ENCODE results near the gene MNX1.

The MNX1 gene

DNA sequence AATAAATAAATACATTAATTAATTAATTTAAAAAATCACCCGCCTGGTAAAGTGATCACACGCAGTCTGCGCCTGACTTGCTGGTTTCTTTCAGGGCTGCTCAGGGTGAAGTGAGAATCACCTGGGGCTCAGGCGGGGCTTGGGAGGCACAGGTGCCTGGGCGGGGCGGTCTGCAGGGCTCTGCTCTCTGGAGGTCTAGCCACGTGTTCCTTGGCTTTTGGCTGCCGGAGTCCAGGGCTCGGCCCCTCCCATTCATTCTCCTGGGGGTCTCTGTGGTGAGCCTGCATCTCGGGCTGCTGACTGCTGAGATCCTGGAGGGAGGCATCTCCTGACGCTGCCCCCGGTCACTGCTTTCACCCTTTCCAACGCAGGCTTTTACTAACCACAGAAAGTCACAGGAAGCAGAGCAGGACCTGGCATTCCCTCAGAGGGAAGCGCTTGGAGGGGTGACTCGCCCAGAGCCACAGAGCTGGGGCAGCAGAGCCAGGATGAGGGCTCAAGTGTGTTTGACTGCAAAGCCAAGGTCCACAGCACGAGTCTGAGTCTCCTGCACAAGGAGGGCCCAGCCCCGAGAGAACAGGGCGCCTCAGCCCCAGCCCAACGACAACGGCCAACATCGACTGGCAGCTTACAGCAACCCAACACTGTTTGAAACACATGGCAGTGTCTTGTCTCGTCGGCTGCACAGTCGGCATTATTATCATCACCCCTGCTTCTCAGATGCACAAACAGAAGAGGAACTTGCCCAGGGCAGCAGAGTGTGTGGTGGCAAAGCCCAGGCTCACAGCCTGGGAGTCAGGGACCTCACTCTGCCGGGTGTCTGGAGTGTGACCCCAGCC lies 22.4 kb upstream of the MNX1 start:
- DNase-seq, result peak; percentile 38

DNA sequence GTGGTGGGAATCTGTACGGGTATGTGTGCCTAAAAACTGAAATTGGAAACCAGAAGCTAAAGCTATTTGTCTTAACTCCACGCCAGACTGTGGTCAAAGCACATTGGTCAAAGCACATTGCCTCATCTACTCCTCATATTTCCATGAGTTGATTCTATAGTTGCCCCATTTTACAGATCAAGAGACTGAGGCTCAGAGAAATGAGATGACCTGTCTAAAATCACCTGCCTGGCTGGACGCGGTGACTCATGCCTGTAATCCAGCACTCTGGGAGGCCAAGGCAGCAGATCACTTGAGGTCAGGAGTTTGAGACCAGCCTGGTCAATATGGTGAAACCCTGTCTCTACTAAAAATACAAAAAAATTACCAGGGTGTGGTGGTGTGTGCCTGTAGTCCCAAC lies 21.7 kb upstream of the MNX1 start:
- peak; percentile 4 for DNase-seq

DNA sequence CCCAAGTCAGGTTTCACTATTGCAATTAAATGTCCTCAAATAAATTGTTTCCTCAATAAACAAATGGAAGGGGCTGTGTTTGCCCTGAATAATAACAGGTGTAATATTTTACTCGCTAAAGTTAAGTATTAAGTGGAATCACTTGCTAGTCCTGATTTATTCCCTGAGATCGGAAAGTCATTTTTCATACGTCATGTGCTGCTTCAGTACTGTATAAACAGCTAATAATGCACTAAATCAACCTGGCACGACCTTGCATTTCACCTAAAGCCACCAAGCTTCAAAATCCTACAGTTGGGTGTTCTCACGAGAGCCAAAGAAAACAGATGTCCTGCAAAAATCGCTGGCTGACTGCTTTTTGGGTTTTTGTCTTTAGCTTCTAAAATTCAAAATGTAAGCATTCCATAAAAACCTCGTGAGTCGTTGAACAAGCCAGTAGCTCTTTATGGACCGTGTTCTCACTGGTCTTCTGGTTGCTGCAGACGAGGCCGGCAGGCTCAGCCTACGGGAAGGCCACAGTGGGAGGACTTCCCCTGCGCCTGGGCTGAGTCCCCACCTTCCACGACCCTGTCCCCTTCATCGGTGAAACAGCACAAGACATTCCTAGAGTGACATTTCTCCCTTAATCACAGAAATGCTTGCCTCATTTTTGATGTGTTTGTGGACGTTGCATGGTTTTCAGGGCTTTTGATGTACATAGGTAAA lies 17.9 kb upstream of the MNX1 start:
- peak; percentile 4 for DNase-seq

DNA sequence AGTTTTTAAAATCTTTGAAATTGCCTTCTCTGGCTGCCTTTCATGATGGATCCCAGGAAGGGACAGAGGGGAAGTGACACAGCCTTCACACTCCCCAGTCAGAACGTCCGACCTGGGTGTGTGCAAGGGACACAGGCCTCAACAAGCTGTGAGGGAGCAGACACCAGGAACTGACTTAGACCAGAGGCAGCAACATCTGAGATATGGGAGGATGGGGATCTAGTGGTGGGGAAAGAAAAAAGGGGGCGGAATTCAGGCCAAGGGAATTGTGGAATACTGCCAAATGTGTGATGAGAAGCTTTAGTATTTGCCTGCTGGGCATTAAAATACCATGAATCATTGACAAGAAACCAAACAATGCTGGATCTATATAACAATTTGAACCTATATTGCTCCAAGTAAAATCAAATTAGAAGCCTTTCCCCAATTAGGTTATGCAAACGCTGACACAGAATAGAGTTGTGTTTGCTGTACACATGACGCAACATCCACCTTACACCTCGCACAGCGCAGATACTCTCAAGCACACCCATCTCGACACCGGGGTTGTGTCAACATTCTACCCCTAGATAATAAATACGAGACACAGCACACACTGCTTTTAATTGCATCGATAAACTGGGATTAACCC lies 17.2 kb upstream of the MNX1 start:
- peak; percentile 15 for DNase-seq

DNA sequence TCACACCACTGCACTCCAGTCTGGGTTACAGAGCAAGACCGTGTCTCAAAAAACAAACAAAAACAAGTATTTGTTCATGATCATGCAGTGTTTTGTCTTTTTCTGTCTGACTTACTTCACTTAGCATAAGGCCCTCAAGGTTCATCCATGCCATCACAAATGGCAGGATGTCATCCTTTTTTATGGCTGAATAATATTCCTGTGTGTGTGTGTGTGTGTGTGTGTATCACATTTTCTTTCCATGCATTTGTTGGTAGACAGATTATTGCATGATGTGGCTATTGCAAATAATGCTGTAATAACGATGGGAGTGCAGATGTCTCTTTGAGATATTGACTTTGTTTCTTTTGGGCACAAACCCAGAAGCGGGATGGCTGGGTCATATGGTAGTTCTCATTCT lies 14.3 kb upstream of the MNX1 start:
- no peak for DNase-seq

DNA sequence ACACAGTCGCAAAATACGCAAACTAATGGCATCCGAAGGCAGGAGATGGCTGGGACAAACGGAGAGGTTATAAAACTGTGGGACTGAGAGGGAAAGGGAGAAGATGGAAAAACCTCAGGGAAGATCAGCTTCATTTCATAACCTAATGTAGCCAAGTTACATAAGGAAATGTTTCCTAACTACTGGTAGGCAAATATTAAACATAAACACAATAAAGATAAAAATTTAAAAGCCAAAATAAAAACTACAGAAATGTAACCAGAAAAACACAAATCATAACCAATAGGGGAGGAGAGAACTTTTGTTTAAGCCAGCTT lies 13.1 kb upstream of the MNX1 start:
- DNase-seq, result no peak

DNA sequence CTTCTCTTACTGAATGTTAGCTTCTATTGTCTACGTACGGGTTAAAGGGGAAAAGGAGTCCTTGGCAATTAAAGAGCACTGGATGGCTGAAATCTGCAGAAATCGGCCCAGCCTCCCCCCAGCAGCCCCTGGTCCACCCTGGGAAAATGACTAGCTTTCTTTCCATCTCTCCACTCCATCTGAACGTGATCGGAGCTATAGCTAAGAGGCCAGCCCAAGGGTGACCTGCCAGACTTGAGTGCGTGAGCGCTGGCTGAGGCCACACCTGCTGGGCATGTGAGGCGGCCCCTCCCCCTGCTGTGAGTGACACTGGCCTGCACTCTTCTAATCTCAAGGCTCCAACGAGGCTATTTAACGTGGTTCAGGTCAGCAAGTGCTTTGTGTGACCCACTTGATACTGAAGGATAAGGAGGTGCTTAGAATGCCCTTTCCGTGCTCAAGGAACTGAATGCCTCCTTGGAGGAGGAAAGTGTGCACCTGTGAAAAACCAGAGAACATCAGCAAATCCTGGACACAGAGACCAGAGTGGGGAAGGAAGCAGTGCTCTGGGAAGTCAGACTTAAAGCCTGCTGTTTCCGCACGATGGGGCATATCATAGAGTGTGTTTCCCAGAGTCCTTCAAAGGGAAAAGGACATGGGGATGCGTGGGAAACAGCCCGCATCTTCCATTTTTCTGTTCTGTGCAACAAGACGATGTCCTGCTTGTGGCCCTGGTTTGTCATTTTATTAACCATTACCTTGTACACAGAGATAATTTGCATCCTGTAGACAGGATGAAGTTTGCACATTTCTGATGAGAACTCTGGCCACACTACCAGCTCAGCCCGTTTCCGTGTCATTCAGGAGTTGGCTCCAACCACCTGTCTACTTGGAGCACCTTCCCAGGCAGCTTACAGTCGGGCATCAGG lies 12.5 kb upstream of the MNX1 start:
- DNase-seq, result peak; percentile 42

DNA sequence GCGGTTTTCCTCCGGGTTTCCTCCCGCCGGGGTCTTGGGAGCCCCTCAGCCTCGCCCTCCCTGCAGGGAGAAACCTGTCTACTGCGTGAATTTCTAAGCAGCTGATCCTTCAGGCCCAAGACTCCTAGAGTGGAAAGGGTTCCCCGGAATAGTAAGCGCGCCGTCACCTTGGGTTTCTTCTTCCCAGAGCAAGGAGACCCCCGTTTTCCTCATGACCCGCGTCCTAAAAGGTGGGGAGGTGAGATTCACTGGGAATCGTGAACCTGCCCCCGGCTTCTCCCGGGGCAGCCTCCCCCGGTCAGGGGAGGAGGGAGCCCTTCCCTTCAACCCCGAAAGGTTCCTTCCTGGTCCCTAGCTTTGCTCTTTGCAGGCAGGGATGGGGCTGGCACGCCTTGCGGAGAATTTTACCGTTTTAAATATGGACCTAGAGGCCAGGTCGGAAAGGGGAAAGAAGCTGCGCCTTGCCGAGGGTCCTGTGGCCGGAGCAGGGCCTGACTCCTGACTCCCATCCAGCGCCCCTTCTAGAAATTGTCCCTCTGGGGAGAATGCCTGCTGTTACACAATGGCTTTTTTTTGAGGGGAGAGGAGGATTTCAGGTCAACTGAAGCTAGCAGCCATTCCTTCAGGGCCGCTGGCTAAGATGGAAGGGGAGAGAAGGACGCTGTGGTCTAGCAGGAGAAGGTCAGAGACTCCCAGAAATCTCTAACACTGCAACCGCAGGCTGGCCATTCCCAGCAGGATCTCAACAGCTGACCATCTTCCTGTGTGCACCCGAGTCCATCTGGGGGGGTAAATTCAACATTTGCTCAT lies 11.6 kb upstream of the MNX1 start:
- DNase-seq, result no peak

DNA sequence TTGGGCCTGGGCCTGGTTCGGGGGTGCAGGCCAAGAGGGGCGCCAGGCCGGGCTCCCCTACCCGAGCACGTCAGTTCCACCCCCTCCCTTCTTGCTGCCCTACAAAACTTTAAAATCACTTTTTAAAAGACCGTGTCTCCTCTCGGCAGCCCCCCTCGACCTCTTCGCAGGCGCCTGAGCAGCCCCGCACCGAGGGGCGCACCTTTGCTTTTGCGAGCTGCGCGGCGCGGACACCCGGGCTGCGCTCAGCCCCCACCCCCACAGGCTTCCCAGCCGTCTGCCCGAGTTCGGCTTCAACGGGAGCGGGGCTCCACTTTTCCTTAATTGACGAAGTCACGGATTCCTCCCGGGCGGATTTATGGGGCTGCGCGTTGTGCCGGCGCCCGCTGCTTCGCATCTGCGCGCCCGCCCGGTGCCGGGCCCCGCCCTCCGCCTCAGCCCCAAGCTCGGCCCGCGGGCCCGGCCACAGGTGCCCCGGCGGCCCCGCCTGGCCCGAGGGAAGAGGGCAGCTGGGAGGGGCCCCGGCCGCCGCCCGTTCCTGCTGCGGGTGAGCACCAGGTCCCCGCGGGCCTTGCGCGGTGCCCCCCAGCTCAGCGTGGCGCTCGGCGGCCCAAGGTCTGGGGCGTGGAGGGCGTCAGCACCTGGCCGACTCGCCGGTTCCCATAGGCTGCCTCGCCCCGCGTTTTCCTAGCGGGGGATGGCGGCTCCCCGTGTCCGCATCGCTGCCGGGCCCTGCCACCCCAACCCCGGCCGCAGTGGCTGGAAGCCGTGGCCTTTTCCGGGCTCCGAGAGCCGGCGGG lies 10.8 kb upstream of the MNX1 start:
- no peak for DNase-seq

DNA sequence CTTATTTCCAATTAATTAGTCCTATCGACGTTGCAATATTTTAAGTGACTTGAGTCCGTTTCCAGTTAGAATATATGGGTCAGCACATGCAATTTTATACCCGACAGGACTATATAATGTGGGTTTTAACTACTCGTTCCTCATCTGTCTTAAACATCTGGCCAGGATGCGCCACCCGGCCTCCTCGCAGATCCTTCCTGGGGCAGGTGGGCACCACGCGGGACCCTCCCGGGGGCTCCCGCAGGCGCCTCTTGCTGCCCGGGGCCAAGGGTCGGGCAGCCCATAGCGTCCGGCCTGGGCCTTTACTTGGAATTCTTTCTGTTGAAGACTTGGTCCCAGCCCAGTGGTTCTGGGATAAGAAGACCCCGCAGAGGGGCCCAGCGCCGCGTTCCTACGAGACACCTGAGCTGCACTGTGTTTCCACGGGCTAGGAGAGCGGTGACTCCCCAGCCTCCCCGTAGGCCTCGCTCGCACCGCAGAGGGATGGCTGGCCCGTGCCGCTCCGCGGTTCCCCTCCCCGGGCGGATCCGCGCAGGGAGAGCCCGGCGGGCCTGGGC lies 10.1 kb upstream of the MNX1 start:
- no peak for DNase-seq

DNA sequence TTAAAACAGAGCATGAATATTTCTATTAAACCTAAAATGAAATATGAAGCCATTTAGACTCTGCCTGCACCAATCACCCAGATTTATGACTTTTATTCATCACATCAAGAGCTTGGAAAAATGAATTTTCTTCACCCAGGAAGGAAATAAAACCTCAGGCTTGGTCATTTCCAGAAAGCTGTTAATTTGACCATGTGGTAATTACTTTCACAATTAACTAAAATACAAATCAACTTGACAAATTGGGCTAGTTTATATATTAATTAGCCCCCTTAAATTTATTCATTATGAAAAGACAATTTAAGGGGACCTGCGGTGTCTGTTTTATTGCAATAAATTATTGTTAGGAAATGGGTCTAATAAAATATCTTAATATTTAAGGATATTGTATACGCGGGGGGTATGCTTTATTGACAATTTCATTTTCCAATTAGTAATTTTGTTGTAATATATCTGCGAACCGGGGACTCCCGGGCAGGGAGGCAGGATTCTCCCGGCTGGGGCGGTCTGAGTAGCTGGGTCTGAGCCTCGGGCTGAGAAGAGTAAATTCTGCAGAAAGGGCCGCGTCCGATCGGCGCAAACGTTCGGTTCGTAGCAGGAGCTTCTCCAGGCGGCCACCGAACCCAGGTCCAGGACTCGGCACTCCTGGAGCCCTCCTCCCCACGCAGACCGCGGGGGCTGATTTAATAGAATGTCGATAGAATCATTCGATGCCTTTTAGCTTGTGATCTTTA lies 9.4 kb upstream of the MNX1 start:
- DNase-seq, result no peak

DNA sequence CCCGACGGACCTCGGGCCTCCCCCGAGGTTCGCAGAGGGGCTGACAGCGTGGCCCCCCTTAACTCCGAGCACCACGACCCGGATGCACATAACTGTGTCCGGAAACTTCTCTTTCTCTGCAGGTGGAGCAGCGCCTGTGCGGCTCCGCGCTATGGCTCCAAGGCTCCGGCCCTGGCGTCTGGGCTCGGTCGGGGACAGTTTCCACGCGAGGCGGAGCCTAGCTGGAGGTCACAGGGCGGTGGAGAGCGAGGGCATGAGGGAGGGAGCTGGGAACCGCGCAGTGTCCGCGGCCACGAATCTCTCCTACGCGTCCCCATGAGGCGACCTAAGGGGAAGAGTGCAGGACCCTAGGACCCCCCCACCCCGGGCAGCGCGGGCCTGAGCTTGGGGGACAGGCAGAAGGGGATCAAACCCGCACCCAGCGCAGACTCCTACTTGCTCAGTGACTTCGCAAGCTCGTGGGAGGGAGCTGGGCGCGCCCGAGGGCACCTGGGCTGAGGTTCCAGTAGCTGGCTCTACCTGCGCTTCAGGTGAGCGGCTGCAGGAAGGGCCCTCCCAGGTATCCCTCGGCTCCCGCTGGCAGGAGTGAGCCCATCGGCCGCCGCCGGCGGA lies 8.6 kb upstream of the MNX1 start:
- no peak for DNase-seq

DNA sequence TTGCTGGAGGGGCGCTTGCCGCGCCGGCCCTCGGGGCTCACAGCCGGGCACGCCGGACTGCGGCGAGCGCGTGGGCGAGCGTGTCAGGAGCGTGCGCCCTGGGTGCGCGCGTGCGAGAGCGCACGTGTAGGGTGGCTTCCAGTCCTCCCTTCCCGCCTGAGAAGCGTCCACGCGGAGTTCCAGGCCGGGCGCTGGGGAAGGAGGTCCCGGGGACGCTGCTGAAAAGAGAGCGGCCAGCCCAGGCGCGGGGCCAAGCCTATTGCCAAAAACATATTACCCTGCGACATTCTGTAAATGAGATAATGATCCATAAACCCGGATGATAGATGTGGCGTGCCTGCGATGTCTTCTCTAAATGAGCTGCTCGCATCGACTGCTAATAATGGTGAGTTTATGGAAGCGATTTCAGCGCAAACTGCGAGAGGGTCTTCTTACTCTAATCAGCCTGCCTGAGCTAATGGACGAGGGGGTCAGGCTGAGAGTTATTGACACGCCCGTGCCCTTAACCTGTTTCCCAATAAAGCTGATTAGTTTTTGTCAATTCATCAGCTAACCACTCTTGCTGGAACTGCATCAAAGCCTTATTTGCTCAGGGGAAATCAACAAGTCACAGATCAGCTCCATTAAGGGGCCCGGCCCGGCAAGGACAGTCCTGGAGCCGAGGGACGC lies 8.0 kb upstream of the MNX1 start:
- no peak for DNase-seq

DNA sequence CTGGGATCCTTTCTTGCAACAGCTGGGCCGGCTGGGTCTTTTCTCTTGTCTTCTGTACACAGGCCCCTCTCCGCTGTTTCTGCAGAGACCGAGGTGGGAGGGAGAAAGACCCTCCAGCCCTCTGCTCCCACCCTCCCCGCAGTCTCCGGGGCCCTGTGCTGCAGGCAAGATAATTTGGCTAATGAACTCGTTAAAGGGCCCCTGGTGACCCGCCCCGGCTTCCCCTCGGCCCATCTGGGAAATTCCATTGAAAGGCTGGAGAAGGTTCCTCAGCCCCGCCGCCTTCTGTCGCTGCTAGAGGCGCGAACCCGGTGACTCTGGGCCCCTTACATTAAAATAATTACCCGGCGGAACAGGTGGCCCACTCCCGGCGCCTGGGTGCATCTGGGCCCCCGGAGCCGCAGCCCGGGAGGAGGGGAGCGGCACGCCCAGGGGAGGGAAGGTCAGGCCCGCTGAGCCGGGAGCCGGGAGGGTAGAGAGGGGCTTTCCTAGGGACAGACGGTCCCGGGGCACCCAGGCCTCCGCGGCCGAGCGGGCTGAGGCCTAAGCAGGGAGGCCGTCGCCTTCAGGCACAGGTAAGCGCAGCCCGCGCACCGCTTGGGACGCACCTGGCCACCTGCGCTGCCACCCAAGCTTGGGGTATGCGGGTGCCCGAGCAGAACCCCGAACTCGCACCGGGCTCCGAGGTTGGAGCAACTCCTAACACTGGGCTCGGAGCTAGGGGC lies 7.3 kb upstream of the MNX1 start:
- no peak for DNase-seq

DNA sequence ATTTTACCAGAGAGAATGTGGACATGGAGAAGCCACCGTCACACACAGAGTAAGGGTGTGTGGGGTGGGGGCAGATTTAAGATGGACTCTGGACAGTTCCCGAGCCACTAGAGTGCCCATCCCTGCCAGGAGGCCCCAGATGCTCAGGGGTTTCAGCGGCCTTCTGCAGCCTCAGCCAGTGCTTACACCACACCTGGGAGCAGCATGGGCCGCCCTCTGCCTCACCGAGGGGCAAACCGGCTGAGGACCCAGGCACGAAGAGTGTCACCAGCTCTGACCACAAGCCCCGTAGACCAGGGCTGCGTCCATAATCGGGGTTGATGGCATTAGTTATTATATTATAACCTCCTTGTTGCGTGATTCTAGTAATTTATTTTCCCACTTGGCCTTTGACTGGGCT lies 6.7 kb upstream of the MNX1 start:
- no peak for DNase-seq

DNA sequence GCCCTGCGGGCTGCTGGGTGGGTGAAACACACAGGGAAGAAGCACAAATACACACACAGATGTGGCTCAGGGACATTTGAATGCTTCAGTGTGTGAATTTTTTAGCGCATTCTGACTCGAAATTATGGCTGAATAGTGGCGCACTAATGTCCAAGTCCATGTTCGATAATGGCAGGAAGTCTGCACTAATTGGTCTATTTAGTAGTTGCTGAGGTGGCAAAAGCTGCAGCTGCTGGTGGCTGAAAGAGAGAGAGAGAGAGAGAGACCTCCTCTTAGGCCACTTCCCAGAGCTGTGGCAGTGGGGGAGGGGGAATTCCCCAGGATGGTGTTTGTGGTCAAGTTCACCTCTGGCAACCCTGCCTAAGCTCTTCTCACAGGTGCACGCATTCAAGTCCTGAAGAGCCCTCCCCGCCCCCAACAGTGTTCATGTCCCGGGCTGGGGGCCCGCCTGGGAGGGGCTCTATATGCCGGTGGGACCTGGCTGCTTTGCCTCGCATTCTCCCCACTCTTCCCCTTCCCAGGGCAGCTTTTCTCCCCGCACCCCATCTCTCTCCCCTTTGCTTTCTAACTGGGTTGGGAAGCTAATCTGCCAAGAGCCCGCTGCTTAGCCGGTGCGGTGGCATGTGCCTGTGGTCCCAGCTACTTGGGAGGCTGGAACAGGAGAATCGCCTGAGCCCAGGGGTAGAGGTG lies 6.0 kb upstream of the MNX1 start:
- peak; percentile 59 for DNase-seq

DNA sequence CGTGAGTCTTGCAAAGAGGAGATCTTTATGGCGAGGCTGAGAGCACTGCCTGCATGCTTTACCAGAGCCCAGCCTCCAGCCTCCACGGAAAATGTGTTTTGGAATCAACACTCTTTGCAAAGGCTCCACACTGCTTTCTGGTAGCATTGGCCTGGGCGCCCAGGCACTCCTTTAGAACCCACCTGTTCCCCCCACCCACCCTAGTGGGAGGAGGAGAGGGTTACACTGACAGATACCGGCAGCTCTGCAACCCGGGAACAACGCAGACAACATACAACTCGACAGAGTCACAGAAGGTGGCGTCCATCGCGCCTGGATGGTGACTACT lies 5.5 kb upstream of the MNX1 start:
- no peak for DNase-seq
